GM18526 (cell line): Measurements from ENCODE around the gene TCN1.

Experiments used
- POLR2A ChIP-seq: IDR thresholded peaks from 3 replicates; pipeline ENCODE4 v1.6.1; 2011; ENCODE audit not compliant: insufficient read length; ENCODE audit errors: extremely low read depth

TCN1 gene

DNA sequence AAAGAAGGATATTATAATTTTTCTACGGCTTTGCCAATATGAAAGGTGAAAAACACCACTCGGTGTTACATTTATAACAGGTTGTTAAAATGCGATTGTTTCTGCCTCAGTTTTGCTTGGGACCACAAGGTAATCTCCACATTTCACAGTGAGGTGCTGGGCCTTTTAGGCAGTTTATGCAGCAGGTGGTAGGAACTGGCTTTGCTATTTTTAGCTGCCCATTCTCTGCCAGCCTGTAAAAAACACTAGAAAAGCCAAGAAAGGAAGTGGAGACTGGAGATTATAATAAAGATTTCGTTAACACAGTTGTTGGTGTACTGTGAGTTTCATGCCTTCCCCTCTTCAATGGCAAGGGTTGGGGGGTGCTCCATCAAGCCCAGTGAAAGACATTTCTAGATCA, 47.7 kb downstream of the TCN1 start:
- TF ChIP-seq POLR2A = no peak

DNA sequence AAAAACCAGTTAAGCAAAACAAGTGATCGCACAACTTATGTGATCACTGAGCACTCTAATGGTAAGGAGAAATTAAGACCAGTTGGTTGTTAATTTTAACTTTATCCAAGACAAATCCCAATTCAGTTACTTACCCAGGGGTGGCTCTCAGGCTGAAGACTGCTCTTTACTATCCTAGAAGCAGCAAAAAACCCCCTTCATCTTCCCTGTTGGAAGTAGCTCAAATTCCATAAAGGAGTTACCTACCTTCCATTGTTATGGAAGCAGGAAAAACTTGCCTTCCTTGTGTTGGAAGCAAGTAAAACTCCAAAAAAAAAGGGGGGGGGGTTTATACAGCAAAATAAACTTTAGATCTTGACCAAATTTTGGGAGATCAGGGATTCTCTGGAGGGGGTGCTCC, 50.5 kb downstream of the TCN1 start:
- no peak for TF ChIP-seq POLR2A

DNA sequence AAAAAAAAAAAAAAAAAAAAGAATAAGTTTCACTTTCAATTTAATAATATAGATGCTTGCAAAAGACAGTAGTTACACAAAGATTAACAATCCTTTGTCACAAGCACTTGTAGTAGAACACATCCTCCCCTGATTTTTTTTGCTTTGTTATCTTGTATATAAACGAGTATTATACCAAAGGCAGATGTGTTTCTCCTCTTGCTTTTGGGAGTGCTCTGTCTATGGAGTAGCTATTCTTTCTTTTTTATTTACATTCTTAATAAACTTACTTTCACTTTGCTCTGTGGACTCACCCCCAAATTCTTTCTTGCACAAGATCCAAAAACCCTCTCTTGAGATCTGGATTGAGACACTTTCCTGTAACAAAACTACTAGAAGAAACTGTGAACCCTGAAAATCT, 52.3 kb downstream of the TCN1 start:
- no peak for TF ChIP-seq POLR2A

DNA sequence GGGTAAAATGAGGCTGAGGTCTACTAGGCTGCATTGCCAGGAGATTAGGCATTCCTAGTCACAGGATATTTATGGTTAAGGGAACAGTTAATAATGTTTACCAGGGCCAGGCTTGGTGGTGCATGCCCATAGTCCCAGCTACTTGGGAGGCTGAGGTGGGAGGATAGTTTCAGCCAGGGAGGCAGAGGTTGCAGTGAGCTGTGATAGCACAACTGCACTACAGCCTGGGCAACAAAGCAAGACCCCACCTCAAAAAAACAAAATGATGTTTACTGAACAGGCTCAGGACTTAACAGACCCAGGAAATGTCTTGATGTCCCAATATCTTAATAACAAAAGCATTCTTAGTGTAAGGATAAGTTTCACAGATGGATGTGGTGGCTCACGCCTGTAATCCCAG, 52.9 kb downstream of the TCN1 start:
- TF ChIP-seq POLR2A = no peak

DNA sequence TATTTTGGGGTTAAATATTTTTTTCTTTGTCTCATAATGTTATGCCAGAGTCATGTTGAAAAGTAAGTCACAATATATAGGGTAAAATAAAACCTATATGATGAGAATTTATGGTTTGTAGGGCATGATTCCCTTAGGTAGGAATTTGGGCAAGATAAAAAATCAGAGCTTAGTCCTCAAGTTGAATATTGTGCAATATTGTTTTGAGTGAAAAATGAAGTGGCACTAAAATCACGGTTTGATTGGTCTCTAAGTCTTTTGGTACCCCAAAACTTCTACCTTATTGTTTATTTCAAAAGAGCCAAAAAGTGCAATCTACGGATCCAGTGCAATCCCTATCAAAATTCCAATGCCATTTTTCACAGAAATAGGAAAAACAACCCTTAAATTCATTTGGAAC, 54.1 kb downstream of the TCN1 start:
- TF ChIP-seq POLR2A = no peak

DNA sequence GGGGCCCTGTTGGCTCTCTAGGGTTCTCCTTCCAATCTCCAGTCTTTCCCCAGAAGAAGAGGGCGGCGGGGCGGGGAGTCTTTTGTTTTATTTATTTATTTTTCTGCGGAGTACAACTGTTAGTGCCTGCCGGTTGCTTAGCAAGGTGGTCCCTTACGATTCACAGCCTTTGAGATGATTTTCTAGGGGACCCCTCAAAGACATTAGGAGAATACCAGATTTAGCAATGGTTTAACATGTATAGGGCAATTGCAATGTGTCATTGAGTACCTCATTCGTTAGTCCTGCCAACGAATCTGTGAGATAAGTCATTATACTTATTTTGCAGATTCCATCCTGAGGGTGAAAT, 55.4 kb downstream of the TCN1 start:
- TF ChIP-seq POLR2A = no peak

DNA sequence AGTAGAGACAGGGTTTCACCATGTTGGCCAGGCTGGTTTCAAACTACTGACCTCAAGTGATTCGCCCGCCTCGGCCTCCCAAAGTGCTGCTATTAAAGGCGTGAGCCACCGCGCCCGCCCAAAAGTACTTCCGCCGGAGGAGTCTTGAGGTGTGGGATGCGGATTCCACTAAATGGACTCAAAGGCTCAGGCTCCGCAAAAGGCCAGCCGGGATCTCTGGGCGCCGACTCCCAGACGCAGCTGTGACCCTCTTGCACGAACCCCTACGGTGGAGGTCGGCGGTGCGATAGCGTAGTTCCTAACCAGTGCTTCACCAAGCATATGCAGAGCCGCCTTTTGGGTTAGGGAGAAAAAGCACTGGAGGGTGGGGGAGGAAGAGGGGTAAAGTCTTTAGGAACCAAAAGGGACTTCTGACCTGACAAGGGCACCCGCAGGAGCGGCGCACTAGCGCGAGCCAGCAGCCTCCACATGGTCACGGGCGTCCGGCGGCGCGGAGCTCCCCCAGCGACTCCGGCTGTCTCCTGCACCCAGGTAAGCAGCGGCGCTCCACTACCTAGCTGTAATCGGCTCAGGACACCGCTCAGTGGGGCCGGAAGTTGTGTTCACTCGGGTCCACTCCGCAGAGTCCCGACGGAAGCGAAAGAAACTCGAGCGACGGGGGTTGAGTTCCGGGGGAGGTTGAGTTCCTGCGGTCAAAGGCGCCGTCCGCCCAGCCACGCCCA, 55.9 kb downstream of the TCN1 start, which contains the start of gene MRPL16:
MRPL16 (minus strand) TSS at position 590 of the 722 bp plus-strand sequence; CDS start at position 470, 120 bp downstream.
- peak; percentile 90 for TF ChIP-seq POLR2A

DNA sequence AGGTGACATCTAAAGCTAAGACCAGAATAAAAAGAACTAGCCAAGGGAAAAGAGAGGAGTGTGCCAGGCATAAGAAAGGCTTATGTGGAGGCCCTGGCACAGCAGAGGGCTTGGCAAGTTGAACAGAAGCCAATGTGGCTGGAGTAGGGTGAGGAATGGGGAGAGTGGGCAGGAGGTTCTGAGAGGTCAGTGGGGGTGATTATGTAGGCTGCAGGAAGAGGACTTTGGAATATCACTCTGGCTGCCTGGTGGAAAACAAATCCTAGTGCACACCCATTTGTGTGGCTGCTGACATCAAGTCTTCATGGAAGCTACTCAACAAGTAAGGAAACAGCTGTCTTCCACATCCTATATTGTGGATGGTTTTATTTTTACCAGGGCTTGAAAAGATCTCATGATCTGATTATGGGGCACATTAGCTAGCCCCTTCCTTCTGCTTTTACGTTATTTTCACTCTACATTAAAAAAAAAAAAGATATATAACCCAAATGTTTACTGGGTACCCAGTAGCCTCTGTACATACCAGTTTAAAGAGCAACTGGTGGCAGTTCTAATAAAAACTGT, 59.2 kb downstream of the TCN1 start:
- no peak for TF ChIP-seq POLR2A

DNA sequence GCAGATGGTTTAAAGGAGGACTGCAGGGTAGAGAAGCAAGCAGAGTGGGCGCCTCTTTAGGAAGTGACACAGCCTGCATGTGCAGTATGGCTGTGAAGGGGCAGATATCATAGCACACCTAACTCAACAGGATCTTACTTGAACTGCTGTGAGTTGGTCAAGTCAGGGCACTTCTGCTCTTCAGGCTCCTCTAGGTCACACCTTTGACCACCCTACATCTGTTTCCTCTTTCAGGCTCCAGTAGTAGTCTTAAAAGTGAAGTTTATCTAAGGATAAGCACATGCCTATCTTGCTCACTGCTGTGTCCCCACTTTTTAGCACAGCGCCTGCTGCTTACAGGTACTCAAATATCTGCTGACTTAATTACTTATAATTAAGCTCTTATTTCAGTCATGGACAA, 62.2 kb downstream of the TCN1 start:
- no peak for TF ChIP-seq POLR2A
